A673 (cell line): ENCODE results near the gene OR6C68.

Experiments
- CTCF ChIP-seq: fragments of 300-800, 200-600 bp; sonication (generic); conservative IDR thresholded peaks from 2 replicates; pipeline ENCODE4 v1.5.1; 2017; ENCODE audit warnings: low read depth, mild to moderate bottlenecking, antibody characterized with exemption, low read length, moderate library complexity, mixed read lengths
- EZH2 ChIP-seq: fragments of 200-600 bp; sonication (generic); IDR thresholded peaks from 2 replicates; pipeline ENCODE4 v1.6.1; 2017; ENCODE audit warnings: borderline replicate concordance, low read depth, mild to moderate bottlenecking, mixed read lengths, antibody characterized with exemption, low read length; ENCODE audit not compliant: poor library complexity, severe bottlenecking

DNA sequence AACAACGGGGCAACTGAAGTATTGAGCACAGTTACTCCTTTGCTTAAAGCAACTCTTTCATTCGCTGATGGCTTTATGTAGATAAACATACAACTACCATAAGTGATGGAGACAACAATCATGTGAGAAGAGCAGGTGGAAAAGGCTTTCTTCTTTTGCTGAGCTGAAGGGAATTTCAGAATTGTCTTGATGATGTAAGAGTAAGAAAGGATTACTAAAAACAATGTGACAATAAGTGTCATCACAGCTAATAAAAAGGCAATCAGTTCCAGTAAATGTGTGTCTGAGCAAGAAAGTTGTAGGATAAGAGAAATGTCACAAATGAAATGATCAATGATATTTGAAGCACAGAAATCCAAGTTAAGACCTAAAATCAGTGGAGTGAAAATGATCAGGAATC lies 22.9 kb upstream of the OR6C68 start:
- no peak for TF ChIP-seq CTCF
- TF ChIP-seq EZH2, result no peak
